Measurements from ENCODE around the gene EIPR1.

DNA sequence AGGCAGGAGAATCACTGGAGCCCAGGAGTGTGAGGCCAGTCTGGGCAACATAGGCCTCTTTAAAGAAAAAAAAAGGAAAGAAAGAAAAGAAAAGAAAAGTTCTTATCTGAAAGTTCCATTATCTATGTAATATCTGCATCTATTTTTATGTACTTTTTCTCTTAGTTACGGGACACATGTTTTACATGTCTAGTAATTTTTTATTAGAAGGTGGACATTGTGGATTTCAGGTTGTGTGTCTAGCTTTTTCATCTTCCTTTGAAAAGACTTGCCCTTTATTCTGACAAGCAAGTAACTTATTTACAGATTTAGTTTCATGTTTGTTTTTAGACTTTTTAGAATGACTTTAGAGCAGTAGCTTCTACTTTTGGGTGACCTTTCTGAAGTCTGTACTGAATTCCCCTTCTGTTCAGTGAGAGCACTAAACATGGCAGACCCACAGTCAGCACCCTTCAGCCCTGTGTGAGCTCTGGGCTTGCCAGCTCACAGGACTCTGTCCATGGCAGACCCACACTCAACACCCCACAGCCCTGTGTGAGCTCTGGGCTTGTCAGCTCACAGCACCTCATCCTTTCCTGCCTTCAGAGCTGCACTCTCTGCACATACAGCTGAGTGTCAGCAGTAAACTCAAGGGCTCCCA is 19.4 kb upstream of the EIPR1 start:
- TF ChIP-seq, protein P1, sequence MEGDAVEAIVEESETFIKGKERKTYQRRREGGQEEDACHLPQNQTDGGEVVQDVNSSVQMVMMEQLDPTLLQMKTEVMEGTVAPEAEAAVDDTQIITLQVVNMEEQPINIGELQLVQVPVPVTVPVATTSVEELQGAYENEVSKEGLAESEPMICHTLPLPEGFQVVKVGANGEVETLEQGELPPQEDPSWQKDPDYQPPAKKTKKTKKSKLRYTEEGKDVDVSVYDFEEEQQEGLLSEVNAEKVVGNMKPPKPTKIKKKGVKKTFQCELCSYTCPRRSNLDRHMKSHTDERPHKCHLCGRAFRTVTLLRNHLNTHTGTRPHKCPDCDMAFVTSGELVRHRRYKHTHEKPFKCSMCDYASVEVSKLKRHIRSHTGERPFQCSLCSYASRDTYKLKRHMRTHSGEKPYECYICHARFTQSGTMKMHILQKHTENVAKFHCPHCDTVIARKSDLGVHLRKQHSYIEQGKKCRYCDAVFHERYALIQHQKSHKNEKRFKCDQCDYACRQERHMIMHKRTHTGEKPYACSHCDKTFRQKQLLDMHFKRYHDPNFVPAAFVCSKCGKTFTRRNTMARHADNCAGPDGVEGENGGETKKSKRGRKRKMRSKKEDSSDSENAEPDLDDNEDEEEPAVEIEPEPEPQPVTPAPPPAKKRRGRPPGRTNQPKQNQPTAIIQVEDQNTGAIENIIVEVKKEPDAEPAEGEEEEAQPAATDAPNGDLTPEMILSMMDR (conservative IDR thresholded peaks at IDR 0.05) = no peak
- TF ChIP-seq ZFX (IDR thresholded peaks at IDR 0.05) = no peak
